ENCODE measurements around the gene RRP1.

The RRP1 gene

GRCh38 chr21:43803558-43804300, 14.4 kb downstream of the RRP1 start:
- no peak for DNase-seq

DNA sequence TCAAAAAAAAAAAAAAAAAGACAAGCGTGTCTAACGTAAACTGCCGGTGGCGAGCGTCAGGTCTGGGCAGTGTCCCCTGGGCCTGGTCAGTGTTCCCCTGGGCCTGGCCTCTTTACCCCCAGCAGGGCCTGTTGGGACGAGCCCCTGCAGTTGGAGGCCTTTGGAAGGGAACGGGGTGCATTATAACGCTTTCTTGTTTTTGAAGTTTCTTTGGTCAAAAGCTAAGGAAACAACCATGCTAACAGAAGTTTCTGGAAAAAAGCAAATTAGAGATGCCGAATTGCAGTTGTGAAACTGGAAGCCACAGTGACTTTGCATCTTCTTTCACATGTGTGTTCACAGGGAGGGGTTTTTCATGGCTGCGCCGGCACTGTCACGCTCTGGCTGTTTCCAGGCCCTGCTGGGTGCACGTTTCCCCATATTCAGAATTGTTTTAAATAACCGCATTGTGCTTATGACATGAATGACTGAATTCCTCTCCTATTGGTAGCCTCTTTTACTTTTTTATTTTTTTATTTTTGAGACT, 16.0 kb downstream of the RRP1 start:
- no peak for DNase-seq

DNA sequence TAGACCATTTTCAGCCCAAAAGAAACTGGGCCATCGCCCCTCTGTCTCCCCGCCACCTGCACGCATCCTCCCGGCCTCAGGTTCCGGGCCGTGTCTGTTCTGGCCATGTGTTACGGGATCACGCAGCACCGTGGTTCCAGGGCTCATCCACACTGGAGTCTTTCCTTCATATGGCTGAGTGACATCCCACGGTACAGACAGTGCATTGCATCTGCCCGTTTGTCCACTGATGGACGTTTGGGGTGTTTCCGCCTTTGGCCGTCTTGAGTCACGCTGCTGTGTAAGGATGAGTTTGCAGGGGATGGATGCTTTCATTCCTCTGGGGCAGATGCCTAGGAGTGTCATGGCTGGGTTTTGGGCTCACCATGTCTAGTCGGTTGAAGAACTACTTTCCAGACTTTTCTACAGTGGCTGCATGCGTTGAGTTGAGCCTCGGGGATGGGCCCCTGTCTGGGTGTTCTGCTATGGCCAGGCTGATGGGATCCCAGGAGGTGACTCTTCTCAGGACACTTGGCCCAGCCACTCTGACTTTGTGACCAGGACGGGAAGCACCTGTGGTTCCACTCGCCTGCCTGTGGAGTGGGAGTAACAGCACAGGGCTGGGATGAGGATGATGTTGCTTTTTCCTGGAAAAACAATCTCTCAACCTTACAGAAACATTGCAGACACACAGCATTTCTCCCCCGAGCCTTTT, 16.8 kb downstream of the RRP1 start:
- DNase-seq = no peak

DNA sequence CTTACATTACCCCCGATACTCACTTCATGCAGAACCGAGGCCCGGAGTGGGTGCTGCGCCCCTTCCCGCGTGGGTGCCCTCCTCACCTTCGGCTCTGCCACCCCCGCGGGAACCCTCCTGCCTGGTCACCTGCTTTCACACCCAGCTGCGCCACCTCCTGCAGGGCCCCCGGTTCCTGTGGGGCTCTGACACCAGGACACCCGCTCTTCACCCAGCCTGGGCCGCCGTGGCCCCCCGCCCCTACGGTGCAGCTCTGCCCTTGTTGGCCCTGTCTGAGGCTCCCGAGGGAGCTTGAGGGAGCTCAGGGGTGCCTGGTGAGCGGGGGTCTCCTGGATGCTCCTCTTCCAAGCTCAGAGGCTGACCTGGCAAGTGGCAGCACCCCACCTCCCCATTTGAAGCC, 19.0 kb downstream of the RRP1 start:
- DNase-seq = no peak

DNA sequence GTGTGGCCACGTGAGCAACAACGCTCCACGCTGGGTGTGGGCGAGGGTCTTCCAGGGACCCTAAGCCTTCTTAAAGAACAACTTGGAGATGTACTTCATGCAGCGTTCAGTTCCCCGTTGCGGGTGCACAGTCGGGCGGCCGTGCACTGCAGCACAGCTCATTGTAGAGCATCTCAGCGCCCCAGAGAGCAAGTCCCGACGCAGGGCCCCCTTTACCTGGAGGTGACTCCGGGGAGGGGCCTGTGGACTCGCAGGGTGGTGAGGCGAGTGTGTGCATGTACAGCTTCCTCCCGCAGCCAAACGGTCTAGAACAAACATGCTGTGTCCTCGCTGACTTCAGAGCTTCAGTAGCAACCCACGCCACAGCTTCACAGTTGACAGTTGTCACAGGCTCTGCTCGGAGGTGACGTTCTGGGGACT, 19.5 kb downstream of the RRP1 start:
- no peak for DNase-seq

DNA sequence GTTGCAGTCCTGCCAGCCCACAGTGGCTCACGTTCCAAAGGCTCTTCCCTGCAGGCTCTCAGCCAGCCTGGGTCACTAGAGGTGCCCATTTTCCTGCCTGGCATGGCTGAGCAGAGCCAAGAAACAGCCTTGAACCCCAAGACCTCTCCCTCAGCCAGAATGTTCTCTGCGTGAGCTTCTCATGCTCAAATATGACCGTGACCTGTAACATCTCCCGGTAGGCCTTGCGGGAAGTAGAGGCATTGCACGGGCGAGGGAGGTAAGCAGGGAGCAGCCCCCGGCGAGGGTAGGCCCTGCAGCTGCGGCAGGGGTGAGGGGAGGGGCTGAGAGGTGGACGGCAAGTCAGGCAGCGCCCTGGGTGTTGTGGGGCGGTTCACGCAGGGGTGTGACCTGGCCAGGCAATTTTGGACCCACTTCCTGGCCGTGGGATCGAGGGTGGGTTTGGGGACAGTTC, 20.0 kb downstream of the RRP1 start:
- DNase-seq = no peak

DNA sequence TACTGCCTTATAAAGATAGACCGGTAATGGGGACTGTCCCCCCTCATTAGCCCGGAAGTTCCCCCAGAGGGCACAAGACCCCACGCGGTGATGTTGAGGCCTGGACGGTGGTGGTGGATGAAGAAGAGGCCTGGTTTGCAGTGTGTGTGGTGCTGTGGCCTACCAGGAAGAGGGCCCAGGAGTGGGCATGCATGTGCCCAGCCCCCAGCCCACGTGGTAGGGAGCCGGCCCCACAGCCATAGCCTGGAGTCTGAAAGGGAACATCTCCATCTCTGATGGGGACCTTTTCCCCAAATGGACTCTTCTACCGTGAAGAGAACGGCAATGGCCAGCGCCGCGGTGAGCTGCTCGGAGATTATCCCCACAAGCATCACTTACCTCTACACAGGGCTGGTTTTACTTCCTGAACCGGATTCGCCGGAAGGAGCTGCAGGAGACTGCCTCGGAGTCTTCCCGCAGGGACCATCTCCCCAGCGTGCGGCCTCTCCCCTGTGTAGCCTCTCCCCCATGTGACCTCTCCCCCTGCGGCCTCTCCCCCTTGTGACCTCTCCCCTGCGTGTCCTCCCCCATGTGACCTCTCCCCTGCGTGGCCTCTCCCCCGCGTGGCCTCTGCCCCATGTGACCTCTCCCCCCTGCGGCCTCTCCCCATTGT, 20.6 kb downstream of the RRP1 start:
- DNase-seq = no peak

- peak; percentile 90 for DNase-seq
These were observed 21.3 kb downstream of the RRP1 start for GRCh38 chr21:43810505-43811261.

- no peak for DNase-seq
These were observed 22.1 kb downstream of the RRP1 start for GRCh38 chr21:43811262-43812105.

- no peak for DNase-seq
These were observed 22.9 kb downstream of the RRP1 start for GRCh38 chr21:43812139-43812821.

GRCh38 chr21:43812957-43813655, 23.7 kb downstream of the RRP1 start:
- DNase-seq = no peak

GRCh38 chr21:43813656-43813980, 24.2 kb downstream of the RRP1 start:
- no peak for DNase-seq

- no peak for DNase-seq
These were observed 25.1 kb downstream of the RRP1 start for GRCh38 chr21:43814215-43815106.

DNA sequence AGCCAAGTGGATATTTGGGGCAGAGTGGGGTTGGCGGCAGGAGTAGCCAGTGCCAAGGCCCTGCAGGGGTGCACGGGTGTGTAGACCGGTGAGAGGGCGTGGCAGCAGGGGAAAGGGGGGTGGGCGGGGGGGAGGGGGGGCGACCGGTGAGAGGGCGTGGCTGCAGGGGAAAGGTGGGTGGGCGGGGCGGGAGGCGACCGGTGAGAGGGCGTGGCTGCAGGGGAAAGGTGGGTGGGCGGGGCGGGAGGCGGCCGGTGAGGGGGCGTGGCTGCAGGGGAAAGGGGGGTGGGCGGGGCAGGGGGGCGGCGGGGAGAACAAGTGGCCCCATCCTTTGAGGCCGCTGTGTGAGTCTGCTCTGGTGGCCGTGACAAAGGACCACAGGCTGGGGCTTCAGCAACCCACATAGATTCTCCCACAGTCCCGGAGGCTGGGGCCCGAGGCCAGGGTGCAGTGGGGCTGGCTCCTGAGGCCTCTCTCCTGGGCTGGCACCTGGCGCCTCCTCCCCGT, 25.8 kb downstream of the RRP1 start:
- no peak for DNase-seq

- DNase-seq = no peak
These were observed 26.6 kb downstream of the RRP1 start for GRCh38 chr21:43815991-43816390.

- no peak for DNase-seq
These were observed 27.3 kb downstream of the RRP1 start for GRCh38 chr21:43816611-43817071.

- DNase-seq = no peak
These were observed 28.0 kb downstream of the RRP1 start for GRCh38 chr21:43817157-43818086.

DNA sequence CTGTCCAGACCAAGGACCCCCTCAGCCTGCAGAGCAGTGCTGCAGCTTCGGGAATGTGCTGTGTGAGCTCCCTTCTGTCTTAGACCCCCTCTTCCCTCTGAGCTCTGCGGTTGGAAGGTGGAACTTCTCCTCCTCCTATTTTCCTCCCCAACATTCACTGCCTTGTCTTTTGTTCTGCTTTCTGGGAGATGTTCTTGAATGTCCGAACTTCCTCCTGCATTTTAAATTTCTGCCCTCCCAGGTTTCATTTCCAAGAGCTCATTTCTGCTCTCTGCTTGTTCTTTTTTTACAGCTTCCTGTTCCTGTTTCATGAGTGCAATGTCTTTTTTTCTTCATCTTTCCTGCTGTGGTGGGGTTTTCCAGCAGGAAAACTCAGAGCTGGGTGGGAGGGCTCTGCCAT, 29.3 kb downstream of the RRP1 start:
- no peak for DNase-seq
